GM12865 (cell line): Measurements from ENCODE around the gene OR51B2.
"Not testable (repeated sequence)": the region's sequence is repeated elsewhere in the genome, so short reads cannot be mapped to it uniquely, and the experiment has no call there.

Source experiments
- DNase-seq: peaks from one replicate; pipeline ENCODE4 v3.0.0; 2010; ENCODE audit warnings: low read depth
- H3K4me3 ChIP-seq: 2 replicates; pipeline ENCODE4 v1.5.1; 2011; ENCODE audit warnings: mild to moderate bottlenecking, low read depth, low read length, control low read depth
- TF ChIP-seq, protein P1 (sequence below): IDR thresholded peaks from 2 replicates; pipeline ENCODE4 v1.5.1; 2011; ENCODE audit warnings: low read length, control low read depth, low read depth, inconsistent platforms; ENCODE audit not compliant: insufficient read depth; ENCODE audit errors: missing control alignments

Gene OR51B2, protein sequence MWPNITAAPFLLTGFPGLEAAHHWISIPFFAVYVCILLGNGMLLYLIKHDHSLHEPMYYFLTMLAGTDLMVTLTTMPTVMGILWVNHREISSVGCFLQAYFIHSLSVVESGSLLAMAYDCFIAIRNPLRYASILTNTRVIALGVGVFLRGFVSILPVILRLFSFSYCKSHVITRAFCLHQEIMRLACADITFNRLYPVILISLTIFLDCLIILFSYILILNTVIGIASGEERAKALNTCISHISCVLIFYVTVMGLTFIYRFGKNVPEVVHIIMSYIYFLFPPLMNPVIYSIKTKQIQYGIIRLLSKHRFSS

DNA sequence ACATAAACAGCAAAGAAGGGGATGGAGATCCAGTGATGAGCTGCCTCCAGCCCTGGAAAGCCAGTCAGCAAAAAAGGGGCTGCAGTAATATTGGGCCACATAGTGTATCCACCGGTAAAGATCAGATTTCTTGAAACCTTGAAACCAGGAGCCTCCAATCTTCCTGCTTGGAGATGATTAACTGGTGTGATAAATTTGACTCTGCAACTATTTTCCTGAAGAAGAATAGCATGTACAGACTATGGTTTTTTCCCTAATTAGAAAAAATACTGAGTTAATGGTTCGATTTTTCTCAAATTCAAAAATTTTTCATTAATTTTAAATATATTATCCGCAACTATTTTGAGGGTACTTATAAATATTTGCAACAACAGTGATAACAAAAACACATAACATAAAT is at the start of gene OR51B2:
TSS of gene OR51B2 (minus strand) at position 101 of the 400 bp plus-strand sequence. CDS start at position 101, 0 bp downstream.
- no peak for DNase-seq
- no peak within 1 kb of the TSS for H3K4me3 ChIP-seq
- TF ChIP-seq, protein P1, sequence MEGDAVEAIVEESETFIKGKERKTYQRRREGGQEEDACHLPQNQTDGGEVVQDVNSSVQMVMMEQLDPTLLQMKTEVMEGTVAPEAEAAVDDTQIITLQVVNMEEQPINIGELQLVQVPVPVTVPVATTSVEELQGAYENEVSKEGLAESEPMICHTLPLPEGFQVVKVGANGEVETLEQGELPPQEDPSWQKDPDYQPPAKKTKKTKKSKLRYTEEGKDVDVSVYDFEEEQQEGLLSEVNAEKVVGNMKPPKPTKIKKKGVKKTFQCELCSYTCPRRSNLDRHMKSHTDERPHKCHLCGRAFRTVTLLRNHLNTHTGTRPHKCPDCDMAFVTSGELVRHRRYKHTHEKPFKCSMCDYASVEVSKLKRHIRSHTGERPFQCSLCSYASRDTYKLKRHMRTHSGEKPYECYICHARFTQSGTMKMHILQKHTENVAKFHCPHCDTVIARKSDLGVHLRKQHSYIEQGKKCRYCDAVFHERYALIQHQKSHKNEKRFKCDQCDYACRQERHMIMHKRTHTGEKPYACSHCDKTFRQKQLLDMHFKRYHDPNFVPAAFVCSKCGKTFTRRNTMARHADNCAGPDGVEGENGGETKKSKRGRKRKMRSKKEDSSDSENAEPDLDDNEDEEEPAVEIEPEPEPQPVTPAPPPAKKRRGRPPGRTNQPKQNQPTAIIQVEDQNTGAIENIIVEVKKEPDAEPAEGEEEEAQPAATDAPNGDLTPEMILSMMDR: no peak

DNA sequence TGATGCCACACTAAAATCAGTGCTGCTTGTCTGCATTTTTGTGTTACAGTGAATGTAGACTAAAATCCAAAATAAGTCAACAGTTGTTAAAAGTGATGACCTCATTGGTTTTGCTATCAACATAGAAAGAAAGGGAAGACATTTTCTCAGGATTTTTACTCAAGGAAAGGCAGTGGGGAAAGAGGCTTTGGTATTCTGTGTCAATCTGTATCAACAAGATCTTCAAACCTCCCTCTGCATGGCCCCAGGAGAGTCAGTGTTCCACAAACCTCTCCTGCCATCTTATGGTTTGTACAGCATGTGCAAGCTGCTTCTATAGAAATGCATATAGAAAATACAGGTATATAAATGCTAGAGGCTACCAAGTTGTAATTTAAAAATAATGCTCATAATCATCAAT is 45.7 kb upstream of the OR51B2 start:
- TF ChIP-seq, protein P1: peak; percentile 28
- H3K4me3 ChIP-seq: no peak overlapping the region
- DNase-seq: peak; percentile 12

DNA sequence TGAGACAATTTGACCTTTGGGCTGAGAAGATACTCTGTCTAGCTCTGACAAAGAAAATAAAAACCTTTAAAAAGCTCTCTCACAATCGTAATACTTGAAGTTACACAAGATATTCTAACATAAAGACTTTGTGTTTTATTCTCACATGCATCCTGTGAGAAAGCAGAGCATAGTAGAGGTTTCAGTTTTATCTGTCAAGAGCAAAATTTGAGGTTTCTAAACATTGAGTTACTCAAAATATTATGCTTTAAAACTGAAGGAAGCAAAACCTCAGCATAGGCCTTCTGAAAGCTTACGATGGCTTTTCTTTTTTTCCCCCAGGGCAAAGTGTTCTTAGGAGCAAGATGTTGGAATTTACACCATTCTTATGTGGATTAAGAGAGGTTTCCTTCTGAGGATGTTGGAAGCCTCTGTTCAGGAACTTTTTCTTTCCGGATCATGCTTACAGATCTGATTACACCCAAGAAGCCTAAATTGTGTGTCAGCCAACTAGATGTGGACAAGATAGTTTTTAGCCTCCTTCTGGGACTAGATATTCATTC is 44.5 kb upstream of the OR51B2 start:
- no peak for DNase-seq
- TF ChIP-seq, protein P1: no peak
- no peak overlapping the region for H3K4me3 ChIP-seq

DNA sequence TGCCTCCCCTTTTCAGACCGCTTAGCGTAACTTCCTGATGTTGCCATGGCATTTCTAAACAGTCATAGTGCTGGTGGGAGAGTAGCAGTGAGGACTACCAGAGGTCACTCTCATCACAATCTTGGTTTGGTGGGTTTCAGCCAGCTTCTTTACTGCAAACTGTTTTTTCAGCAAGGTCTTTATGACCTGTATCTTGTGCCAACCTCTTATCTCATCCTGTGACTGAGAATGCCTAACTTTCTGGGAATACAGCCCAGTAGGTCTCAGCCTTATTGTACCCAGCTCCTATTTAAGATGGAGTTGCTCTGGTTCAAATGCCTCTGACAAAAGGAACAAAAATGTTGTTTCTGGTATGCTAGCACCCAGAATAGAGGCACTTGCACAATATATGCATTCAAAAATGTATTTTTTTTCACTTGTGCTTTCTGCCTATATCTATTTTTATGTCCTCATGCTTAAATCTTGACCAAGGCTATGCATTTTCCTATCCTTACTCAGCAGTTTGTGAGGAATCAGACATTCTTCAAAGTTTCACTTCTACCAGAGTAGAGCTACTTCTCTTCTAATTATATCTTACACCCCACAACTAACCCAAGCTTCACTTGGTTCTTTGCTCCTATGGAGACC is 43.5 kb upstream of the OR51B2 start:
- TF ChIP-seq, protein P1: no peak
- no peak overlapping the region for H3K4me3 ChIP-seq
- no peak for DNase-seq

DNA sequence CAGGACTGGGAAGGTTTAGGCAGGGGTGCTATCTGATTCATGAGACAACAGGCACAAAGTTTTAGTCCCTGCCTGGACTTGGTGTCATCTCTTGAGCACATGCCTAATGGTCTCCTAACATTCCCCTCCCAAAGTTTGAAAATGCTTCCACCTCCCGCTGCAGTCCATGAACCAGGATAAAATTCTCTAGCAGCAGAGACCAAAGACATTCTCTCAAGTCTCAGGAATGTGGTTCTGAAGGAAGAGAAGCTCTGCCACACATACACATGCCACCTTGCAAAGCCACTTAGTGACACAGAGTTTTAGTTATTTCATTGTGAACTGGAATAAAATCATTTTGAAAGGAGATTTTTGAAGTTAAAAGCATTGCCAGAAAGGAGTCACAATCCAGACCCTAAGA is 42.8 kb upstream of the OR51B2 start:
- TF ChIP-seq, protein P1: no peak
- DNase-seq: no peak
- H3K4me3 ChIP-seq: no peak overlapping the region

DNA sequence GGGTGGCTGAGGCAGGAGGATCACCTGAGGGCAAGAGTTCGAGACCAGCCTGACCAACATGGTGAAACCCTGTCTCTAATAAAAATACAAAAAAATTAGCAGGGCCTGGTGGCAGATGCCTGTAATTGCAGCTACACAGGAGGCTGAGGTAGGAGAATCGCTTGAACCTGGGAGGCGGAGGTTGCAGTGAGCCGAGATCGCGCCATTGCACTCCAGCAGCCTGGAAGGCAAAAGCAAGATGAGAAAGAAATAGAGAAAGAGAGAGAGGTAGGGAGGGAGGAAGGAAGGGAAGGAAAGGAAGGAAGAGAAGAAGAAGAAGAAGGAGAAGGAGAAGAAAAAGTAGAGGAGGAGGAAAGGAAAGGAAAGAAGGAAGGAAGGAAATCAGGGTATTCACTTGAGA is 42.3 kb upstream of the OR51B2 start:
- H3K4me3 ChIP-seq, DNase-seq: not testable (repeated sequence)

DNA sequence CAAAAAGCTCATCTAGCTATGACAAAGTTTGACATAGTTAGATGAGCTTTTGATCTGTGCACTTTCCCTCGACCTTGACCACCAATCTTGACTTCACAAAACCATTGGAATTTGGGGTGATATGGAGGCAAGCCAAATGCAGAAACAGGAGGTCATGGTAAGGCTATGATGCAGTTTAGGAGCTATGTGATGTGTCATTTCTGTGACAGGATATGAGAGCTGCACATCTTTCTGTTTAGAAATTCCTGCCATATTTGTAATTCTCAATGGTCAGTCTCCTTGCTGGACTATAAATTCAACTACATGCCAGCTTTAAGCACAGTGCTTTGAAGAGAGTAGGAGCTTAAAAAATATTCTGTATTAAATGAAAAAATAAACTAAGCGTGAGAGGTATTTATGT is 40.1 kb upstream of the OR51B2 start:
- H3K4me3 ChIP-seq: no peak overlapping the region
- TF ChIP-seq, protein P1: no peak
- DNase-seq: no peak
